ENCODE data around the gene GPR26.
"Not testable (repeated sequence)": the region's sequence is repeated elsewhere in the genome, so short reads cannot be mapped to it uniquely, and the experiment has no call there.

The GPR26 gene

GRCh38 chr10:123718544-123719060 is 52.4 kb downstream of the GPR26 start:
- no peak for DNase-seq

GRCh38 chr10:123720536-123720935 is 54.4 kb downstream of the GPR26 start:
- DNase-seq = no peak

- DNase-seq = no peak
Observed at GRCh38 chr10:123721441-123722049, 55.4 kb downstream of the GPR26 start.

- DNase-seq = no peak
Observed at GRCh38 chr10:123722351-123722750, 56.2 kb downstream of the GPR26 start.

- DNase-seq = no peak
Observed at GRCh38 chr10:123724747-123725146, 58.6 kb downstream of the GPR26 start.

- no peak for DNase-seq
Observed at GRCh38 chr10:123726381-123726780, 60.2 kb downstream of the GPR26 start.

- no peak for DNase-seq
Observed at GRCh38 chr10:123726836-123727235, 60.7 kb downstream of the GPR26 start.

GRCh38 chr10:123729523-123729922 is 63.4 kb downstream of the GPR26 start:
- no peak for DNase-seq

- DNase-seq = not testable (repeated sequence)
Observed at GRCh38 chr10:123736917-123737316, 70.8 kb downstream of the GPR26 start.

- no peak for DNase-seq
Observed at GRCh38 chr10:123741146-123741545, 75.0 kb downstream of the GPR26 start.

GRCh38 chr10:123741711-123742110 is 75.6 kb downstream of the GPR26 start:
- DNase-seq = no peak

- no peak for DNase-seq
Observed at GRCh38 chr10:123742751-123743440, 76.7 kb downstream of the GPR26 start.

- DNase-seq = no peak
Observed at GRCh38 chr10:123743441-123744223, 77.5 kb downstream of the GPR26 start.

- no peak for DNase-seq
Observed at GRCh38 chr10:123744224-123744536, 78.0 kb downstream of the GPR26 start.

All from stimulated activated CD4-positive, alpha-beta T cell treated with anti-CD3 and anti-CD28 coated beads, Interleukin-12 subunit alpha, Interleukin-12 subunit beta, amount 100 ng/mL, for 4 hours (primary cell).